KBM-7 (cell line): ENCODE results near the gene ADCY7.
"Not testable (repeated sequence)": the region's sequence is repeated elsewhere in the genome, so short reads cannot be mapped to it uniquely, and the experiment has no call there.

Experiments
- DNase-seq: peaks from one replicate; pipeline ENCODE4 v3.0.0-alpha.2; 2015
- in situ Hi-C: fragments of 300-500 bp; cut with MboI; formaldehyde crosslinking; loops from 2 replicates; pipeline ENCODE4 v1.14.3; 2020; ENCODE audit warnings: low sequenced_read_pairs, low pct_unique_long_range_greater_than_20kb, mixed read lengths

The ADCY7 gene

DNA sequence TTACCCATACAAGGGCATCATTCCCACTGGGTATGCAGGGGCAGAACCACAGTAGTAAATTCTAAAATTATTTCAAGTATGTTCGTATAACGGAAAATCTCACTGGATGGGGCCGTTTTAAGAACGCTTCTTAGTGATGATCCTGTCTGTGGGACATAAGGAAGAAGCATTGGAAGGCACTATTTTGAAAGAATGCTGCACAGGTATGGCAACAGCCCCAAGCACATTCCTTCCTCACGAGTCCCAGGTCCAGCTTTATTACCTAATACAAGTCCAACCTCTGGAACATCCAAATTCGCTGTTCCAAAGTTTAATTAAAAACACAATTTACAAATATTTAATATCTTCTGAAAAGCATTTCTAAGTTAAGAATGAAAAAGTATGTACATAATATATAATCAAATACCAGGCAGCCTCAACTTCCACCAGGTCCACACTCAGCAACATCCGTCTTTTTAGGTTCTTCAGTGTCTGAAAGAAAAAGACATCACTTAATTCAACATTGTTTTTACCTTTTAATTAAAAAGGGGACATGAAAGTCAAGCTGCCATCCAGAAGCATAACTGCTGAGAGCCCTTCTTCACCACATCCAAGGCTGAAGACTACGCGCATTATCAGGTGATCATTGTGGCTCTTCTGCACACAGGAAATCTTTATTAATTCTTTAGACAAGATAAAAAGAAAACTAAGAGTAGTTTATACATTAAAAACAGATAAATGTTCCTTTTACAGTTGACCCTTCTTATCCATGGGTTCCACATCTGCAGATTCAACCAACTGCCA, 52.6 kb downstream of the ADCY7 start:
- in situ Hi-C loops, result no loop called here
- DNase-seq, result no peak

DNA sequence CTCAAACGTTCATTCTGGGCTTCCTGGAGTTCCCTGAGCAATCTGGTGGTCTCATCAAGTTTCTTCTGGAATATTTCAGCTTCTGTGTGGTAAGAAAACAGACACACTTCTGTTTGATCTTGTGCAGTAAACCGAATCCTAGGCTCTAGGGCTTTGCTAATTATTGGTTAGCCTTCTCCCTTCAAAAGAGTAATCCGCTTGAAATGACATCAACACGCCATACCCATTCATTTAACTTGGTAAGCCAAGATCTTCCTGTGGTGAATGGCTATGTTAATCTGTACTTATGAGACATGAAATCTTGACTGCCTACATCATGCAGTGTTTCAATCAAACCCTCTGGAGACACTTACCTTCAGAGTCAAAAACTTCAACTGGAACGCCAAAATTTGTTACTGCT, 54.0 kb downstream of the ADCY7 start:
- DNase-seq, result no peak
- in situ Hi-C loops, result no loop called here

DNA sequence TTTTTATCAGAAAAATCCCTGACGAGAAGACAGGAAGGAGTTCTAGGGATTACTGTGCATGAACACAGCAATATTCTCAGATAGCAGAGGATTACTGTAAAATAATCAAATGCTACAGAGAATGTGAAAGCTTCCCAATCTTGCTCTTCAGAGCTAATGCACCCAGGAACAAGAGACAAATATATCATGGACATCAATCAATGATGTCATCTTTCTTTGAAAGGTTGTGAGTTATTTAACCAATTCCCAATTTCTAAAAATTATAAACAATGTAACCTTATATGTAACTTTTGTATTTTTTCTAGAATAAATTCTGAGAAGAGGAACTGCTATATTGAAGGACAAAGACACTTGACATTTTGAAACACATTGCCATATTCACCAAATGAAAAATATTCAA, 56.0 kb downstream of the ADCY7 start:
- DNase-seq, result no peak
- in situ Hi-C loops, result no loop called here

DNA sequence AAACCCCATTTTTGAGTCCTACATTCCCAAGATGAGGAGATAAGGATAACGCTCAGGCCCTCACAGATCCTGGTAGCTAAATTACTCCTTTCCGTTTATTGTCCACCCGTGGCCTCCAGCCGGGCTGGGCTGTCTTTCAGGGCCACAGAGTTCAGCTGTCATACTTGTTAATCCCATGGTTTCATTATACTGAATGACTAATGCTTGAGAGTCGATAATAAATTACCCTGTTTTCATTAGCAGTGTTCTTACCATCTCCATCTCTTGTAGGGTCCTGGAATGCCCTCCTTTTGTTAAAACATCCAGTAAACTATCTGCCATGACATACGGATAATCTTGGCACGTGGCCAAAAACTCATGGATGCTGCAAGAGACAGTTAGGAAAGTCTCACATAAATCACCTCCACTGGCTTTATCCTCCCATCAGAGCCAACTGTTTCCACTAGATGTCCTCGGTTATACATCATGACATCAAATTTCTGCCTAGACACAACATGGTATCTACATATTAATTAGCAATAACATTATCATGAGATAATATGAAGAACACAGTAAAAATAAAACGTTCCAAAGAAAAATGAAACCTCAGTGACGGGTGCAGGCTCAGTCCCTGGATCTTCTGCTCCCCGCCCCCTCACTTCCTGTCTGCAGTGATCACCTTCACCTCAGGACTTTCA, 57.1 kb downstream of the ADCY7 start:
- peak; percentile 49 for DNase-seq
- in situ Hi-C loops, result no loop called here

DNA sequence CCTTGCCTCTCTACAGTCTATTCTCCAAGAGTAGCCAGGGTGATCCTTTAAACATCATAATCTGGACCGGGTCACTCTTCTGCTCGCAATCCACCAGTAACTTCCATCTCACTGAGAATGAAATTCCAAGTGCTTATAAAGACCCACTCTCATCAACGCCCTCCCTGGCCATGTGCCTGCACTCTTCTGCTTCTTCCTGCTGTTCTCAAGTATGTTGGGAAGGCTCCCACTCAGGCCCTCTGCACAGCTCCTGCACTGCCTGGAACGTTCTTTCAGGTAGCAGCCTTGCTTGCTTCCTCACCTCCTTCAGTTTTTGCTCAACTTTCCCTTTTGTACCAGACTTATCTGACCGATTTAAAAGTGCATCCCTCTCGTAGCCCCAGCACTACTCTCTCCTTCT, 58.0 kb downstream of the ADCY7 start:
- in situ Hi-C loops, result no loop called here
- no peak for DNase-seq

DNA sequence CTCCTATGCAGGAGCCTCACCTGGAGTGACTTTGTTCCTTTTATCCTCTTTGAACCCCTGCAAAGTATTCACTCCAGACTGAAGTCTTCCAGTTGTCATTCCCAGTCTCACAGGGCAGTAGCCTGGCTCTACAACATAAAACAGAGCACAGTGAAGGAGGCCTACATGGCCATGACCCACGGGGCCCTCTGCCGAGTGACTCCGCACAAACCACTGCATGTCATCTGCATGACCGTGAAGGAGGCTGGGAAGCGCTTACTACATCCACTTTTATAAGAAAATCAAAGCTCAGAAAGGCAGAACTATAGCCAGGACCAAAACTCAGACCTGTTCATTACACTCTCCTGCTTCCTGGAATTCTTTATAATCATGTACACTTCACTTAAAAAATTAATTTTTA, 59.9 kb downstream of the ADCY7 start:
- in situ Hi-C loops, result no loop called here
- no peak for DNase-seq

DNA sequence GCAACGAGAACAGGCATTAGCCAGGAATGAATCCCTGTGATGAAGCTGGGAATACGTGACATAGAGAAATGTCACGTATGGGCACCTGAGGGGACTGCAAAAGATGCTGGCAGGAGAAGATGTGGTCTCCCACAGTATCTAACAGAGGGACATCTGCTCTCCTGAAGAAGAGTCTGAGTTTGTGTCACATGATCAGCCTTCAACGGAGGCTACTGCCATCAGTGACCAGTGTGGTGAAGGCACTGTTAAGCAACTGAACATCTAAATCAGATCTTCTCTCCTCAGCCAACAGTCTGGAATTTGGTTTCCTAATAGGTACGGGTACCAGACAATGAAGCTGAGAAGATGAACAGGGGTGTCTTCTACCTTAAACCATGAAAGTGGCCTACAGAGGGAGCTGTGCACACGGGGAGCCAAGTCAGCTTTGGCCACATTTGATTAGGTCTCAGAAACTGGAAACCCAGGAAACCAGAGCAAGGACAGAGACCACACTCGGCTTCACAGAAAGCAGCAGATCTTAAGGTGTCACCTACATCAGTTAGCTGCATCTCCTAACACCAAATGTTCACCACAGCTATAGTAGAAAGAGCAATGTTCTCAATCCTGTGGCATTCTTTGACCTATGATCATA, 60.6 kb downstream of the ADCY7 start:
- DNase-seq, result peak; percentile 57
- in situ Hi-C loops, result no loop called here

DNA sequence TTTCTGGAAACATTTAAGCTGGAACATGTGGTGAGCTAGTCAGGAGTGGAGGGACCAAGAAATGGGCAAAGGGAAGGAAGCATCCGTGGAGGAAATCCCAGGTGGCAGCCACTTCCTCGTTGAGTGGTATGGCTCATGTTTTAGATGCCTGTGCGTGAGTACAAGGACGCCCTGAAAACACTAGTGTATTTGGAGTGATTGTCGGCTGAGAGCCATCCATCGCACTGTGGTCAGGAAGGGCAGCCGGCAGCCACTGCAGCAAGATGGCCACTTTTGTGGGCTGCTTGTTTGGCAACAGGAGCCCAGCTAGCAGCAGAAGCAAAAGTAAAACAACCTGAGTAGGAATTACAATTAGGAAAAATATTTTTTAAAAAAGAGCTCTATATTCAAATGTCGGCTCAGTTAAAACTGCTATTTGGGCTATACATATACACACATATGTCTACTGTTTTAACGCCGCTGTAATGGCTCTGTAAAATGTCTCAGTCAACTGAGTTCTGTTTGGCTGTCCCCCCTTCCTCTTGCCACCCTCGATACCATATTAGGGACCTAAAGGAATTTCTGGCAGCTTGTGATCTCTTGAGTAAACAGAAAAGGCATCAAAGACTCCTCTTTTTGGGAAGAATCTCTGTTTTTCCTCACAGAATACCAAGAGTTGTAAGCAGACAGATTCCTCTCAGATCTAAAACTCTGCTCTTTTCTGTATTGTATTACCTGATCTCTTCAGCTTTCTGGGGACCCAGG, 63.3 kb downstream of the ADCY7 start:
- in situ Hi-C loops, result no loop called here
- DNase-seq, result no peak

DNA sequence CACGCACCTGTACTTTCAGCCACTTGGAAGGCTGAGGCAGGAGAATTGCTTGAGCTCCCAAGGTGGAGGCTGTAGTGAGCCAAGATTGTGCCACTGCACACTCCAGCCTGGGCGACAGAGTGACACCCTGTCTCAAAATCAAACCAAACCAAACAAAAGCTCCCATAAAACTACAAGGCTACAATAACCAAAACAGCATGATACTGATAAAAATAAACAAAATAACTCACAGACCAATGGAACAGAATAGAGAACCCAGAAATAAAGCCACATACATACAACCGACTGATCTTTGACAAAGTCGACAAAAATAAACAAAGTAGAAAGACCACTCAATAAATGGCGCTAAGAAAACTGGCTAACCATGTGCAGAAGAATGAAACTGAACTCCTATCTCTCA, 65.2 kb downstream of the ADCY7 start:
- in situ Hi-C loops, result no loop called here
- DNase-seq, result no peak

DNA sequence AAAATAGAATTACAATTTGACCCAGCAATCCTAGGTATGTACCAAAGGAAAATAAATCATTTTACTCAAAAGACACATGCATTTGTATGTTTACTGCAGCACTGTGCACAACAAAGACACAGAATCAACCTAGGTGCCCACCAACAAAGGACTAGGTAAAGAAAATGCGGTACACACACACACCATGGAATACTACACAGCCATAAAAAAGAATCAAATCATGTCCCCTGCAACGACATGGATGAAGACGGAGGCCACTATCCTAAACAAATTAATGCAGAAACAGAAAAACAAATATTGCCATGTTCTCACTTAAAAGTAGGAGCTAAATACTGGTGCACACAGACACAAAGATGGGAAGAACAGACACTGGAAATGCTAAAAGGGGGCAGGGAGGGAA, 66.2 kb downstream of the ADCY7 start:
- in situ Hi-C loops, result no loop called here
- no peak for DNase-seq

DNA sequence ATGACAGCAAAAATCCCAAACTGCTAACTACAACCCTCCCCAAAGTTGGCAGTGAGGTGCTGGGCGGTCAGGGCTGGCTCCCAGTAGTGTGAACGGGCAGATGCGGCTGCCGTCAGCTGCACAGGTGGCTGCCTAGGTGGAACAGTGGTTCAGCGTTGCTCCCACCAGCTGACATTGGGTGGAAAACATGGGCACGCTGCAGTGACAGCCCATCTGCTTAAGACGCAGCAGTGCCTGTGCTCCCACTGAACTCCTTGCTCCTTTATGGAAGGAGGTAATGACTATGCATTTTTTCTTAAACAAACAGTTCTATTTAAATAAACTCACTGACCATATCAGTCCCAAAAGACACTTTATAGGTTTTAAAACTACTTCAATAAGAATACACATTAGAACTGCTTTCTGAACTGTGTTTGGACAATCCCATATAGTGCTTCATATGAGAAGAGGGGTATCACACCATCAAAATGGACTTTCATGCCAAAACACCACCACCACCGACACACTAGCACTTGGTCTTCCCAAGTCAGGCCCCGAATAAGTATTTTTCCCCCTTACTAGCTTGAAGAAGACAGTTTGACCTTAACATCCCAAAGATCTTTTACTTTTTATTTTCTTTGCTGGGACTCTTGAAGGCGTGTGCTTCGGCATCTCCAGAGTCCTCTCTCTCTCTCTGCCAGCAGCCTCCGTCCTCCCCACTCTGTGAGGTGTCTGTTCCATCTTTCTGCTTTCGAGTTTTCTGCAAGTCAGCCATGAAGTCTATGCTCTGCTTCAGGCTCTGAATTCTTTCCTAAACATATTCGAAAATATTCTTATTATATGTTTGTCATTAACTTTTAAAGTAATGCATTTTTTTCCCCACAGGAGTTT, 68.0 kb downstream of the ADCY7 start:
- in situ Hi-C loops, result no loop called here
- DNase-seq, result no peak

DNA sequence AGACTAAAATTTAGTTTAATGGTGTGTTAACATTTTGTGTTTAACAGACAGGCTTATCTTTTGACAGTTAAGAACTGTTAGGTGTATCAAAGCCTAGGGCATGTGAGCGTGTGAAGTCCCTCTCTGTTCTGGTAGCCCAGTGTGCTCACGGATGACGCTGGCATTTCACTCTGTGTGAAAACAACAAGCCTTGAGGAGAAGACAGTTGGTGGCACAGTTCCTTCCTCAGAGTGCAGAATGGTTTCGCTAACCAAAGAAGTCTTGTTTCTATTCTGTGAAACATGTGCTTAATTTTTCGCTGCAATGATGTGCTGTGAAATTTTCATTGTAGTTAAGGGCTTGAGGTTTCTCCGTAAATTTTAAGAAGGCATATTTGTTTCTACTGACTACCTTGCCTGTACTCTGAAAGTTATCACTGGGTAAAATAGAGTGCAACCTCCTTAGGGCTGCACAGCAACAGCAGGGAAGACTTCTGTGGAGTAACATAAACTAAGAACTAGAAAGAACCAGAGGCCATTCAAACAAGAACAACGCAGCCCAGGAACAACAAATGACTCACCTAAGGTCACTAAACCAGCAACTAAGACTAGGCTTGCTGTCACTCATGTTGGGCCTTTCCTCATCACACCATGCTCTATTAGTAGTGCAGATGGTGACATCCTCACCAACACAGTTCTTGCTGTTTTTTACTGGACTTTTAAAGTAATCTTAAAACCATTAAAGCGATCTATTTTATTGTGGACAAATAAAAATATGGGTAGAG, 69.0 kb downstream of the ADCY7 start:
- no peak for DNase-seq
- in situ Hi-C loops, result no loop called here

DNA sequence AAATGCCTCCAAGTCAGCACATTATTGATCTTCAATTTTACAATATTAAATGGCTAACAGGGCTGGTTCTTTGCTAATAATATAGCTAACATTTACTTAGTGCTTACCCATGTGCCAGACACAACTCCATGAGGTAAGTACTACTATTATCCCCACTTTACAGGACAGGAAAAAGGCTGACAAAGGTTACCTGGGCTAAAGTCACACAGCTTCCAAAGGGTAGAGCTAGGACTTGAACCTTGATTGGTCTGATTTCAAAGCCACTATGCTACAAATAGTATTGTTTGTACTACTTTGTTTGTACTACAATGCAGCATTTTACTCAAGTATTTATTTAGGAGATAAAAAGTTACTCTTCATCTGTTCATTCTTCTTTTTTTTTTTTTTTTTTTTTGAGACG, 70.5 kb downstream of the ADCY7 start:
- no peak for DNase-seq
- in situ Hi-C loops, result no loop called here

DNA sequence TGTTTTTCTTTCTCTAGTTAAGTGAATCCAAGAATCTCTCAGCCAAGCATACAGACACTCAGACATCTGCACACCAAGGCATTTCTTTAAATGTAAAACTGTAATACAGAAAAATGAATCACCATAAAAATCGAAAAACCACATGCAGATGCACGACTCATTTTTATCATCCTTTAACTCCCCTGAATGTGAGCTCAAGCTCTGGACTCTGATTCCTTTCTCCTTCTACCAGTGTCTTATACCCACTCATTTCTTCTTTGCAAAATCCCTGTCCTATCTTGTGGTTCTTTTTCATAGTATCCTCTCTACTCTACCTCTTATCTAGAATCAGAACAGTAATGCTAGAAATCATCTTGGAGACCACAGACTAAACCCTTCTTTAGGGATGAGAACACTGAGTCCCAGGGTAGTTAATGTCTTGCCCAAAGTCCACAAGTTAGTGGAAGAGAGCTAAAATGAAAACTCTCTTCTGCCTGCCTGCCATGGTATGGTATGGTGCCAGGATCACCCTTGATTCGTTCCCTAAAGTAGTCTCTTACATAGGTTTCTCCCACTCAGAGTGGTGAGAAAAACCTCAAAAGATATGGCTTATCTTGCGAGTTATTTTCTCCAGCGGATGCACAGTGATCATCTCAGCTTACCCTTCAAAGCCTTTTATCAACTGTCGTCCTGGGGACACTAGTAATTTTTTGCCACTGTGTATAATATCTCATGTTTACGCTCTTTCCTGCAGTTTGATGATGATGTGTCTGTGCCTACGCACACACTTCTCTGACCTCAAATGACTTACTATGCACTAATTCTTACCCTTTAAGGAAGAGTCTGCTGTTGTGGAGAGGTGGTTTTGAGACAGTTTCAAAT, 72.2 kb downstream of the ADCY7 start:
- DNase-seq, result no peak
- in situ Hi-C loops, result no loop called here

DNA sequence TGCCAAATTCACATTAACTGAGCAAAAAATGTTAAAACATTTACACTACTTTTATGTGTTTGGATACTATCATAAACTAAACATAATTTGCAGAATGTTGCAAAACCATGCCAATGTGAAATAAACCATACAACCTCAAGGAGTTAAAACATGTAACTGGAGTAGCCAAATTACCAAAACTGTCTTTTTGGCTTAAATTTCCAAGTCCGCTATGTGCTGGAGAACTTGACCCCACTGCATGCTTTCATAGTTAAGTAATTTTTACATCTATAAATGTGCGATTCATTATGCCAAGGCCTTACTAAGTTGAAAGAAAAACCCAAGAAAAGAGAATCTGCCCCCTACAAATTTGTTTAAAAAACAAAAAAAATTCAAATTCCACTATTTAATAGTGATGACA, 74.2 kb downstream of the ADCY7 start:
- no peak for DNase-seq
- in situ Hi-C loops, result no loop called here

DNA sequence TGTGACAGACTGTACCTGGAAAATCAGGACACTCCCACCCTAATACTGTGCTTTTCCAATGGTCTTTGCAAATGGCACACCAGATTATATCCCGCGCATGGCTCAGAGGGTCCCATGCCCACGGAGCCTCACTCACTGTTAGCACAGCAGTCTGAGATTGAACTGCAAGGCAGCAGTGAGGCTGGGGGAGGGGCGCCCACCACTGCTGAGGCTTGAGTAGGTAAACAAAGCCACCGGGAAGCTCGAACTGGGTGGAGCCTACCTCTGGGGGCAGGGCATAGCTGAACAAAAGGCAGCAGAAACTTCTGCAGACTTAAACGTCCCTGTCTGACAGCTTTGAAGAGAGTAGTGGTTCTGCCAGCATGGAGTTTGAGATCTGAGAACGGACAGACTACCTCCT, 77.2 kb downstream of the ADCY7 start:
- DNase-seq, in situ Hi-C loops: not testable (repeated sequence)

DNA sequence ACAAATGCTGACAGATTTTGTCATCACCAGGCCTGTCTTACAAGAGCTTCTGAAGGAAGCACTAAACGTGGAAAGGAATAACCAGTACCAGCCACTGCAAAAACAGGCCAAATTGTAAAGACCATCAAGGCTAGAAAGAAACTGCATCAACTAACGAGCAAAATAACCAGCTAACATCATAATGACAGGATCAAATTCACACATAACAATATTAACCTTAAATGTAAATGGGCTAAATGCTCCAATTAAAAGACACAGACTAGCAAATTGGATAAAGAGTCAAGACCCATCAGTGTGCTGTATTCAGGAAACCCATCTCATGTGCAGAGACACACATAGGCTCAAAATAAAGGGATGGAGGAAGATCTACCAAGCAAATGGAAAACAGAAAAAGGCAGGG, 78.9 kb downstream of the ADCY7 start:
- in situ Hi-C loops, DNase-seq: not testable (repeated sequence)
